ENCODE results near the gene NOP16. TPM values are rescaled to one million over a fixed set of nuclear protein-coding genes. Genes with fewer than 3 reads are reported as not detected.

The NOP16 gene
- total and polyA plus RNA-seq, 2 of the 13 experiments (the other 11 are each of a cell fraction or from before 2014, with no cell fraction given), result 43.3 to 48.4 TPM

GRCh38 chr5:176361437-176362232, 26.8 kb downstream of the NOP16 start, which contains the start of gene KIAA1191 (continued):
- peak; percentile 12; the same call in 1 of the 2 replicates for TF ChIP-seq HNF1A (IDR thresholded peaks at IDR 0.05; ENCODE audit: low read depth)
- peak; percentile 27; the same call in 1 of the 2 replicates for TF ChIP-seq HNF1A (CRISPR knock-in tag; IDR thresholded peaks at IDR 0.05; ENCODE audit: borderline replicate concordance)
- no peak for TF ChIP-seq GMEB2 (CRISPR knock-in tag; IDR thresholded peaks at IDR 0.05; ENCODE audit: low read depth)
- 0 out of 2 replicates have a peak, but pooled peaks have one; percentile 75 for TF ChIP-seq SMAD1 (CRISPR knock-in tag; IDR thresholded peaks at IDR 0.05; ENCODE audit: borderline replicate concordance, low read depth)
- TF ChIP-seq, protein P1, sequence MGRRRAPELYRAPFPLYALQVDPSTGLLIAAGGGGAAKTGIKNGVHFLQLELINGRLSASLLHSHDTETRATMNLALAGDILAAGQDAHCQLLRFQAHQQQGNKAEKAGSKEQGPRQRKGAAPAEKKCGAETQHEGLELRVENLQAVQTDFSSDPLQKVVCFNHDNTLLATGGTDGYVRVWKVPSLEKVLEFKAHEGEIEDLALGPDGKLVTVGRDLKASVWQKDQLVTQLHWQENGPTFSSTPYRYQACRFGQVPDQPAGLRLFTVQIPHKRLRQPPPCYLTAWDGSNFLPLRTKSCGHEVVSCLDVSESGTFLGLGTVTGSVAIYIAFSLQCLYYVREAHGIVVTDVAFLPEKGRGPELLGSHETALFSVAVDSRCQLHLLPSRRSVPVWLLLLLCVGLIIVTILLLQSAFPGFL (CRISPR knock-in tag; IDR thresholded peaks at IDR 0.05), result 0 out of 2 replicates have a peak, but pooled peaks have one; percentile 22
- TF ChIP-seq, protein P2, sequence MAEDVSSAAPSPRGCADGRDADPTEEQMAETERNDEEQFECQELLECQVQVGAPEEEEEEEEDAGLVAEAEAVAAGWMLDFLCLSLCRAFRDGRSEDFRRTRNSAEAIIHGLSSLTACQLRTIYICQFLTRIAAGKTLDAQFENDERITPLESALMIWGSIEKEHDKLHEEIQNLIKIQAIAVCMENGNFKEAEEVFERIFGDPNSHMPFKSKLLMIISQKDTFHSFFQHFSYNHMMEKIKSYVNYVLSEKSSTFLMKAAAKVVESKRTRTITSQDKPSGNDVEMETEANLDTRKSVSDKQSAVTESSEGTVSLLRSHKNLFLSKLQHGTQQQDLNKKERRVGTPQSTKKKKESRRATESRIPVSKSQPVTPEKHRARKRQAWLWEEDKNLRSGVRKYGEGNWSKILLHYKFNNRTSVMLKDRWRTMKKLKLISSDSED (CRISPR knock-in tag; IDR thresholded peaks at IDR 0.05), result no peak
- peak; percentile 89 for TF ChIP-seq ZBED4 (CRISPR knock-in tag; IDR thresholded peaks at IDR 0.05; ENCODE audit: borderline replicate concordance)
- TF ChIP-seq, protein P3, sequence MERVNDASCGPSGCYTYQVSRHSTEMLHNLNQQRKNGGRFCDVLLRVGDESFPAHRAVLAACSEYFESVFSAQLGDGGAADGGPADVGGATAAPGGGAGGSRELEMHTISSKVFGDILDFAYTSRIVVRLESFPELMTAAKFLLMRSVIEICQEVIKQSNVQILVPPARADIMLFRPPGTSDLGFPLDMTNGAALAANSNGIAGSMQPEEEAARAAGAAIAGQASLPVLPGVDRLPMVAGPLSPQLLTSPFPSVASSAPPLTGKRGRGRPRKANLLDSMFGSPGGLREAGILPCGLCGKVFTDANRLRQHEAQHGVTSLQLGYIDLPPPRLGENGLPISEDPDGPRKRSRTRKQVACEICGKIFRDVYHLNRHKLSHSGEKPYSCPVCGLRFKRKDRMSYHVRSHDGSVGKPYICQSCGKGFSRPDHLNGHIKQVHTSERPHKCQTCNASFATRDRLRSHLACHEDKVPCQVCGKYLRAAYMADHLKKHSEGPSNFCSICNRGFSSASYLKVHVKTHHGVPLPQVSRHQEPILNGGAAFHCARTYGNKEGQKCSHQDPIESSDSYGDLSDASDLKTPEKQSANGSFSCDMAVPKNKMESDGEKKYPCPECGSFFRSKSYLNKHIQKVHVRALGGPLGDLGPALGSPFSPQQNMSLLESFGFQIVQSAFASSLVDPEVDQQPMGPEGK (CRISPR knock-in tag; IDR thresholded peaks at IDR 0.05), result peak; percentile 78
- TF ChIP-seq MED8 (CRISPR knock-in tag; IDR thresholded peaks at IDR 0.05; ENCODE audit: insufficient replicate concordance), result no peak
- peak; percentile 99 for TF ChIP-seq POLR2AphosphoS5 (IDR thresholded peaks at IDR 0.05; ENCODE audit: low read depth, low read length)
- no peak for TF ChIP-seq U2AF1 (optimal IDR thresholded peaks at IDR 0.05; ENCODE audit: low read depth, low read length)
- TF ChIP-seq ZNF713 (CRISPR knock-in tag; IDR thresholded peaks at IDR 0.05), result peak; percentile 94; the same call in 1 of the 2 replicates
- TF ChIP-seq NFYC (CRISPR knock-in tag; IDR thresholded peaks at IDR 0.05), result peak; percentile 30; the same call in 1 of the 2 replicates
